ENCODE results near the gene NPR2. TPM values are rescaled to one million over a fixed set of nuclear protein-coding genes. Genes with fewer than 3 reads are reported as not detected.
A peak's percentile ranks its signal among the peaks of the same experiment; 100 is the strongest.

NPR2 gene
- total and polyA plus RNA-seq, 2 of the 13 experiments (the other 11 are each of a cell fraction or from before 2014, with no cell fraction given): 7.4 to 9.4 TPM

- TF ChIP-seq THAP11 (CRISPR knock-in tag; IDR thresholded peaks at IDR 0.05) (peak; percentile 92), KLF12 (CRISPR knock-in tag; IDR thresholded peaks at IDR 0.05; ENCODE audit: borderline replicate concordance) (no peak), HMGXB4 (CRISPR knock-in tag; IDR thresholded peaks at IDR 0.05; ENCODE audit: borderline replicate concordance in 1 of 2, low read depth in 1 of 2) (peak in 1 of 2 experiments; percentile 63; a peak in 2 of 4 replicates), TSC22D2 (CRISPR knock-in tag; IDR thresholded peaks at IDR 0.05; ENCODE audit: borderline replicate concordance) (peak; percentile 57; the same call in 1 of the 2 replicates), POLR2AphosphoS2 (IDR thresholded peaks at IDR 0.05; ENCODE audit: low read depth, low read length) (no peak), FOSL1 (CRISPR knock-in tag; IDR thresholded peaks at IDR 0.05; ENCODE audit: borderline replicate concordance) (no peak), LRRFIP1 (CRISPR knock-in tag; conservative IDR thresholded peaks at IDR 0.05) (no peak), XRCC5 (optimal IDR thresholded peaks at IDR 0.05; ENCODE audit: low read length) (peak; percentile 90), ZNF24 (IDR thresholded peaks at IDR 0.05) (no peak), PLRG1 (conservative IDR thresholded peaks at IDR 0.05) (no peak), FOXO4 (CRISPR knock-in tag; conservative IDR thresholded peaks at IDR 0.05) (no peak), NR1H2 (CRISPR knock-in tag; IDR thresholded peaks at IDR 0.05; ENCODE audit: borderline replicate concordance, low read depth) (no peak), FOXA3 (CRISPR knock-in tag; IDR thresholded peaks at IDR 0.05) (peak; percentile 70), ZNF558 (CRISPR knock-in tag; IDR thresholded peaks at IDR 0.05; ENCODE audit: borderline replicate concordance) (peak; percentile 71; the same call in 1 of the 2 replicates), EP300 (IDR thresholded peaks at IDR 0.05; ENCODE audit: low read depth in 2 of 2, low read length in 2 of 2) (peak in 1 of 2 experiments; percentile 36; a peak in 1 of 4 replicates), EP300 (CRISPR knock-in tag; IDR thresholded peaks at IDR 0.05; ENCODE audit: borderline replicate concordance) (no peak), ZNF616 (CRISPR knock-in tag; IDR thresholded peaks at IDR 0.05; ENCODE audit: low read depth) (no peak), ZFP37 (CRISPR knock-in tag; IDR thresholded peaks at IDR 0.05; ENCODE audit: borderline replicate concordance) (no peak), ZNF235 (CRISPR knock-in tag; IDR thresholded peaks at IDR 0.05; ENCODE audit: borderline replicate concordance) (no peak), PHB2 (IDR thresholded peaks at IDR 0.05; ENCODE audit: partially characterized antibody) (no peak), IRF2 (CRISPR knock-in tag; IDR thresholded peaks at IDR 0.05) (peak; percentile 87), HNRNPUL1 (IDR thresholded peaks at IDR 0.05; ENCODE audit: low read depth, low read length) (no peak)
- TF ChIP-seq, protein P1, sequence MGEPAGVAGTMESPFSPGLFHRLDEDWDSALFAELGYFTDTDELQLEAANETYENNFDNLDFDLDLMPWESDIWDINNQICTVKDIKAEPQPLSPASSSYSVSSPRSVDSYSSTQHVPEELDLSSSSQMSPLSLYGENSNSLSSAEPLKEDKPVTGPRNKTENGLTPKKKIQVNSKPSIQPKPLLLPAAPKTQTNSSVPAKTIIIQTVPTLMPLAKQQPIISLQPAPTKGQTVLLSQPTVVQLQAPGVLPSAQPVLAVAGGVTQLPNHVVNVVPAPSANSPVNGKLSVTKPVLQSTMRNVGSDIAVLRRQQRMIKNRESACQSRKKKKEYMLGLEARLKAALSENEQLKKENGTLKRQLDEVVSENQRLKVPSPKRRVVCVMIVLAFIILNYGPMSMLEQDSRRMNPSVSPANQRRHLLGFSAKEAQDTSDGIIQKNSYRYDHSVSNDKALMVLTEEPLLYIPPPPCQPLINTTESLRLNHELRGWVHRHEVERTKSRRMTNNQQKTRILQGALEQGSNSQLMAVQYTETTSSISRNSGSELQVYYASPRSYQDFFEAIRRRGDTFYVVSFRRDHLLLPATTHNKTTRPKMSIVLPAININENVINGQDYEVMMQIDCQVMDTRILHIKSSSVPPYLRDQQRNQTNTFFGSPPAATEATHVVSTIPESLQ (CRISPR knock-in tag; conservative IDR thresholded peaks at IDR 0.05): 0 out of 2 replicates have a peak, but pooled peaks have one; percentile 9
These were observed 20.7 kb downstream of the NPR2 start, which contains the start of gene SPAG8 (continued) for GRCh38 chr9:35812025-35812602.
